ENCODE data around the gene PPARD. TPM values are rescaled to one million over a fixed set of nuclear protein-coding genes. Genes with fewer than 3 reads are reported as not detected.

PPARD gene
- total and polyA plus RNA-seq, 2 of the 13 experiments (the other 11 are each of a cell fraction or from before 2014, with no cell fraction given), result 6.1 to 13.3 TPM

- peak; percentile 65 for TF ChIP-seq MIER2 (CRISPR knock-in tag; IDR thresholded peaks at IDR 0.05)
- 0 out of 2 replicates have a peak, but pooled peaks have one; percentile 84 for TF ChIP-seq ZNF333 (CRISPR knock-in tag; IDR thresholded peaks at IDR 0.05; ENCODE audit: borderline replicate concordance)
- TF ChIP-seq ARID3A (IDR thresholded peaks at IDR 0.05; ENCODE audit: low read depth, low read length), result peak; percentile 56; the same call in 1 of the 2 replicates
- TF ChIP-seq, protein P1, sequence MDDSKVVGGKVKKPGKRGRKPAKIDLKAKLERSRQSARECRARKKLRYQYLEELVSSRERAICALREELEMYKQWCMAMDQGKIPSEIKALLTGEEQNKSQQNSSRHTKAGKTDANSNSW (CRISPR knock-in tag; IDR thresholded peaks at IDR 0.05; ENCODE audit: borderline replicate concordance), result peak; percentile 85; the same call in 1 of the 2 replicates
- no peak for TF ChIP-seq ZBTB20 (CRISPR knock-in tag; IDR thresholded peaks at IDR 0.05; ENCODE audit: borderline replicate concordance, low read depth)
- TF ChIP-seq TBX3 (IDR thresholded peaks at IDR 0.05; ENCODE audit: borderline replicate concordance), result no peak; the same call in 1 of the 2 replicates
- TF ChIP-seq POLR2AphosphoS5 (IDR thresholded peaks at IDR 0.05; ENCODE audit: low read depth, low read length), result peak; percentile 63
- TF ChIP-seq ZNF800 (CRISPR knock-in tag; IDR thresholded peaks at IDR 0.05), result peak; percentile 96
- TF ChIP-seq SMAD9 (CRISPR knock-in tag; IDR thresholded peaks at IDR 0.05), result no peak
- TF ChIP-seq DBP (CRISPR knock-in tag; IDR thresholded peaks at IDR 0.05; ENCODE audit: not compliant biosample characterization), result peak; percentile 54
- TF ChIP-seq, protein P2, sequence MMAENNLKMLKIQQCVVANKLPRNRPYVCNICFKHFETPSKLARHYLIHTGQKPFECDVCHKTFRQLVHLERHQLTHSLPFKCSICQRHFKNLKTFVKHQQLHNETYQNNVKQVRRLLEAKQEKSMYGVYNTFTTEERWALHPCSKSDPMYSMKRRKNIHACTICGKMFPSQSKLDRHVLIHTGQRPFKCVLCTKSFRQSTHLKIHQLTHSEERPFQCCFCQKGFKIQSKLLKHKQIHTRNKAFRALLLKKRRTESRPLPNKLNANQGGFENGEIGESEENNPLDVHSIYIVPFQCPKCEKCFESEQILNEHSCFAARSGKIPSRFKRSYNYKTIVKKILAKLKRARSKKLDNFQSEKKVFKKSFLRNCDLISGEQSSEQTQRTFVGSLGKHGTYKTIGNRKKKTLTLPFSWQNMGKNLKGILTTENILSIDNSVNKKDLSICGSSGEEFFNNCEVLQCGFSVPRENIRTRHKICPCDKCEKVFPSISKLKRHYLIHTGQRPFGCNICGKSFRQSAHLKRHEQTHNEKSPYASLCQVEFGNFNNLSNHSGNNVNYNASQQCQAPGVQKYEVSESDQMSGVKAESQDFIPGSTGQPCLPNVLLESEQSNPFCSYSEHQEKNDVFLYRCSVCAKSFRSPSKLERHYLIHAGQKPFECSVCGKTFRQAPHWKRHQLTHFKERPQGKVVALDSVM (CRISPR knock-in tag; IDR thresholded peaks at IDR 0.05), result peak; percentile 76
- TF ChIP-seq ZNF33B (CRISPR knock-in tag; IDR thresholded peaks at IDR 0.05), result peak; percentile 91
- peak; percentile 48; the same call in 1 of the 2 replicates for TF ChIP-seq TOPORS (CRISPR knock-in tag; IDR thresholded peaks at IDR 0.05)
- TF ChIP-seq, protein P3, sequence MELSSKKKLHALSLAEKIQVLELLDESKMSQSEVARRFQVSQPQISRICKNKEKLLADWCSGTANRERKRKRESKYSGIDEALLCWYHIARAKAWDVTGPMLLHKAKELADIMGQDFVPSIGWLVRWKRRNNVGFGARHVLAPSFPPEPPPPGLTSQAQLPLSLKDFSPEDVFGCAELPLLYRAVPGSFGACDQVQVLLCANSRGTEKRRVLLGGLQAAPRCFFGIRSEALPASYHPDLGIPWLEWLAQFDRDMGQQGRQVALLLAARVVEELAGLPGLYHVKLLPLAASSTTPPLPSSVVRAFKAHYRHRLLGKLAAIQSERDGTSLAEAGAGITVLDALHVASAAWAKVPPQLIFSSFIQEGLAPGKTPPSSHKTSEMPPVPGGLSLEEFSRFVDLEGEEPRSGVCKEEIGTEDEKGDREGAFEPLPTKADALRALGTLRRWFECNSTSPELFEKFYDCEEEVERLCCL (CRISPR knock-in tag; IDR thresholded peaks at IDR 0.05; ENCODE audit: borderline replicate concordance), result no peak
- TF ChIP-seq TARDBP (CRISPR knock-in tag; IDR thresholded peaks at IDR 0.05), result peak; percentile 88
- 0 out of 2 replicates have a peak, but pooled peaks have one; percentile 45 for TF ChIP-seq ZNF143 (CRISPR knock-in tag; IDR thresholded peaks at IDR 0.05)
- TF ChIP-seq KLF6 (CRISPR knock-in tag; IDR thresholded peaks at IDR 0.05), result no peak
- peak; percentile 83; the same call in 1 of the 2 replicates for TF ChIP-seq GTF3A (CRISPR knock-in tag; conservative IDR thresholded peaks at IDR 0.05)
- no peak for TF ChIP-seq ZNF674 (CRISPR knock-in tag; IDR thresholded peaks at IDR 0.05; ENCODE audit: low read depth)
Observed at GRCh38 chr6:35297601-35298481, 44.5 kb upstream of the PPARD start, which contains the start of gene DEF6 (continued).

Data from HepG2 (cell line).